PC-3 (cell line): ENCODE measurements around the gene PTPRH. TPM values are rescaled to one million over a fixed set of nuclear protein-coding genes. Genes with fewer than 3 reads are reported as not detected.
A peak's percentile ranks its signal among the peaks of the same experiment; 100 is the strongest.

Source experiments
- ATAC-seq: fragments of 200-7000 bp; cut with Tn5 transposase; 2 replicates; pipeline ENCODE4 v1.9.1; 2020; ENCODE audit warnings: mild to moderate bottlenecking, moderate library complexity
- BruUV-seq: library from RNA; stranded (reverse); fragments of 400-500 nt; replicated peaks from 2 replicates; lab custom pipeline; 2021; lab: Mats Ljungman, UMichigan
- CTCF ChIA-PET: fragments of 300-600 bp; sonication (Branson Sonifier 250); formaldehyde crosslinking; loops from one replicate; lab custom pipeline; 2022; ENCODE audit warnings: antibody characterized with exemption; lab: Charles Lee
- POLR2A ChIA-PET: fragments of 300-600 bp; sonication (Branson Sonifier 250); formaldehyde crosslinking; loops from one replicate; lab custom pipeline; 2022; ENCODE audit warnings: antibody characterized with exemption; ENCODE audit not compliant: unreplicated experiment; lab: Charles Lee
- DNase-seq: peaks from one replicate; pipeline ENCODE4 v3.0.0-alpha.2; 2015
- H2AFZ ChIP-seq: fragments of 300-600 bp; sonication (generic); 2 replicates; pipeline ENCODE4 v1.6.0; 2016; ENCODE audit warnings: antibody characterized with exemption, low read length
- H3F3A ChIP-seq: fragments of 300-600 bp; sonication (generic); one replicate; pipeline ENCODE4 v1.6.0; 2017; ENCODE audit warnings: antibody characterized with exemption, low read length, control low read depth, mild to moderate bottlenecking; ENCODE audit not compliant: unreplicated experiment
- H3K27ac ChIP-seq: fragments of 300-600 bp; sonication (generic); 2 replicates; pipeline ENCODE4 v1.5.1; 2016; ENCODE audit warnings: mild to moderate bottlenecking, low read length
- H3K27me3 ChIP-seq: fragments of 300-600 bp; sonication (generic); 2 replicates; pipeline ENCODE4 v1.6.1; 2016; ENCODE audit warnings: low read length, mixed read lengths
- H3K36me3 ChIP-seq: fragments of 300-600 bp; sonication (generic); 2 replicates; pipeline ENCODE4 v1.6.1; 2016; ENCODE audit warnings: low read depth, mixed run types, low read length, mixed read lengths
- H3K4me1 ChIP-seq: fragments of 300-600 bp; sonication (generic); 2 replicates; pipeline ENCODE4 v1.5.1; 2016; ENCODE audit warnings: low read length; ENCODE audit not compliant: insufficient read depth
- H3K4me2 ChIP-seq: fragments of 300-600 bp; sonication (generic); 2 replicates; pipeline ENCODE4 v1.6.0; 2016; ENCODE audit warnings: low read length
- H3K4me3 ChIP-seq: fragments of 300-600 bp; sonication (generic); 2 replicates; pipeline ENCODE4 v1.5.1; 2016; ENCODE audit warnings: mild to moderate bottlenecking, low read length, mixed read lengths
- H3K79me2 ChIP-seq: fragments of 300-600 bp; sonication (generic); 2 replicates; pipeline ENCODE4 v1.6.1; 2017; ENCODE audit warnings: low read length, mixed read lengths
- H3K9ac ChIP-seq: fragments of 300-600 bp; sonication (generic); 2 replicates; pipeline ENCODE4 v1.6.0; 2016; ENCODE audit warnings: mild to moderate bottlenecking, low read length
- H3K9me2 ChIP-seq: fragments of 300-600 bp; sonication (generic); replicated peaks from 2 replicates; pipeline ENCODE4 v1.6.1; 2016; ENCODE audit warnings: mixed run types, low read length, mixed read lengths
- H3K9me3 ChIP-seq: fragments of 300-600 bp; sonication (generic); 2 replicates; pipeline ENCODE4 v1.6.1; 2016; ENCODE audit warnings: low read length, mixed read lengths
- H4K20me1 ChIP-seq: fragments of 300-600 bp; sonication (generic); 2 replicates; pipeline ENCODE4 v1.6.1; 2016; ENCODE audit warnings: low read length, mixed read lengths
- EZH2 ChIP-seq: fragments of 300-600 bp; sonication (generic); IDR thresholded peaks from one replicate; pipeline ENCODE4 v1.6.1; 2017; ENCODE audit warnings: antibody characterized with exemption, mild to moderate bottlenecking, low read length; ENCODE audit not compliant: unreplicated experiment
- EZH2phosphoT487 ChIP-seq: fragments of 300-600 bp; sonication (generic); IDR thresholded peaks from 2 replicates; pipeline ENCODE4 v1.6.1; 2018; ENCODE audit warnings: mild to moderate bottlenecking, antibody characterized with exemption, low read length, borderline replicate concordance
- intact Hi-C: fragments of 100-400 bp; cut with micrococcal nuclease; formaldehyde crosslinking; loops from 2 replicates; pipeline ENCODE4 v1.9.0; 2023
- microRNA-seq: library from miRNA; unstranded; fragments of <30 nt; microRNA quantifications from one replicate; pipeline ENCODE4 v1.1.0, GENCODE V29; 2020; ENCODE audit not compliant: unreplicated experiment
- total RNA-seq: library from RNA; depleted of rRNA; stranded (reverse); fragments of >200 nt; gene quantifications from 2 replicates; pipeline ENCODE4 v1.2.3, GENCODE V29; 2014; rRNA removed
- TF ChIP-seq, protein P1 (sequence below): fragments of 300-600 bp; sonication (generic); conservative IDR thresholded peaks from 2 replicates; pipeline ENCODE4 v1.5.1; 2017; ENCODE audit warnings: antibody characterized with exemption, low read depth, mild to moderate bottlenecking, low read length

Gene PTPRH
- total RNA-seq, 1 experiment from 2014 or later, result 10.9 TPM

DNA sequence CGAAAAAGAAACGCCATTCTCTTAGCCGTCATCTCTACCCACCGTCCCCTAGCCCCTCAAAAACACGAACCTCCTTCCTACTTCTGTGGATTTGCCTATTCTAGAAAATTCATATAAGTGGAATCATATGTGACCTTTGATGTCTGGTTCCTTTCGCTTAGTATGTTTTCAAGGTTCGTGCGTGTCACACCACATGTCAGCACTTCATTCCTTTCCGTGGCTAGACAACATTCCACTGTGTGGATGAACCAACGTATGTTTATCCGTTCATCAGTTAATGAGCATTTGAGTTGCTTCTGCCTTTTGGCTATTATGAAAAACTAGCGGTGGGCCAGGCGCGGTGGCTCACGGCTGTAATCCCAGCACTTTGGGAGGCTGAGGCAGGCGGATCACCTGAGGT, 77.9 kb downstream of the PTPRH start:
- Histone ChIP-seq H3K9ac (no peak overlapping the region), H2AFZ (no peak overlapping the region), H3K4me3 (no peak overlapping the region), H3K36me3 (no peaks in the 10 kb centered on the region), H3K27ac (no peak overlapping the region), H3K4me1 (no peaks in the 10 kb centered on the region), H4K20me1 (no peaks in the 10 kb centered on the region), H3K79me2 (no peaks in the 10 kb centered on the region), H3K4me2 (no peak overlapping the region), H3F3A (no peaks in the 10 kb centered on the region), H3K27me3 (no peaks in the 10 kb centered on the region), H3K9me3 (no peaks in the 10 kb centered on the region), H3K9me2 (no peaks in the 10 kb centered on the region)
- BruUV-seq, result no TSS peak
- intact Hi-C loops, result no loop called here
- ATAC-seq (no peak), DNase-seq (no peak)
- ChIA-PET CTCF (interaction anchor here (0.6 kb wide), 1 partner anchor 10 kb away, joined by 7 read pairs; no protein-coding TSS in a partner anchor), POLR2A (no interaction called here)
- TF ChIP-seq EZH2phosphoT487, result no peak
- TF ChIP-seq EZH2, result no peak
- TF ChIP-seq, protein P1, sequence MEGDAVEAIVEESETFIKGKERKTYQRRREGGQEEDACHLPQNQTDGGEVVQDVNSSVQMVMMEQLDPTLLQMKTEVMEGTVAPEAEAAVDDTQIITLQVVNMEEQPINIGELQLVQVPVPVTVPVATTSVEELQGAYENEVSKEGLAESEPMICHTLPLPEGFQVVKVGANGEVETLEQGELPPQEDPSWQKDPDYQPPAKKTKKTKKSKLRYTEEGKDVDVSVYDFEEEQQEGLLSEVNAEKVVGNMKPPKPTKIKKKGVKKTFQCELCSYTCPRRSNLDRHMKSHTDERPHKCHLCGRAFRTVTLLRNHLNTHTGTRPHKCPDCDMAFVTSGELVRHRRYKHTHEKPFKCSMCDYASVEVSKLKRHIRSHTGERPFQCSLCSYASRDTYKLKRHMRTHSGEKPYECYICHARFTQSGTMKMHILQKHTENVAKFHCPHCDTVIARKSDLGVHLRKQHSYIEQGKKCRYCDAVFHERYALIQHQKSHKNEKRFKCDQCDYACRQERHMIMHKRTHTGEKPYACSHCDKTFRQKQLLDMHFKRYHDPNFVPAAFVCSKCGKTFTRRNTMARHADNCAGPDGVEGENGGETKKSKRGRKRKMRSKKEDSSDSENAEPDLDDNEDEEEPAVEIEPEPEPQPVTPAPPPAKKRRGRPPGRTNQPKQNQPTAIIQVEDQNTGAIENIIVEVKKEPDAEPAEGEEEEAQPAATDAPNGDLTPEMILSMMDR, result no peak

Small RNA genes lying within 50 kb of the gene (microRNA-seq; reads per million reads assigned to microRNA genes)
- gene MIR6802, result 3.8 reads per million, percentile 15 among the genes with 10 or more reads in this experiment
- 5.0 reads per million, percentile 22 among the genes with 10 or more reads in this experiment for gene MIR6803
- gene MIR6804, result 1.8 reads per million

Other genes with a start within 250 kb of the PTPRH start
- gene NLRP2, start 243.1 kb downstream of the PTPRH start, total RNA-seq, result not detected in 2 replicates
- 0.58 TPM in 1 of 2 replicates, not detected in the other for gene GP6, start 171.2 kb downstream of the PTPRH start, total RNA-seq
- 80.4 and 85.7 TPM in 2 replicates for gene RDH13, start 146.4 kb downstream of the PTPRH start, total RNA-seq
- 75.3 and 75.8 TPM in 2 replicates for gene EPS8L1, start 133.6 kb downstream of the PTPRH start, total RNA-seq
- gene PPP1R12C, start 91.9 kb downstream of the PTPRH start, total RNA-seq, result 136 and 180 TPM in 2 replicates
- gene TNNT1, start 60.3 kb downstream of the PTPRH start, total RNA-seq, result 266 and 317 TPM in 2 replicates
- gene TNNI3, start 51.8 kb downstream of the PTPRH start, total RNA-seq, result 32.4 and 40.1 TPM in 2 replicates
- gene DNAAF3, start 42.9 kb downstream of the PTPRH start, total RNA-seq, result 30.0 and 45.7 TPM in 2 replicates
- 0.40 and 2.5 TPM in 2 replicates for gene SYT5, start 29.2 kb downstream of the PTPRH start, total RNA-seq
- 11.1 and 11.8 TPM in 2 replicates for gene TMEM86B, start 19.3 kb upstream of the PTPRH start, total RNA-seq
- gene PPP6R1, start 49.5 kb upstream of the PTPRH start, total RNA-seq, result 159 and 221 TPM in 2 replicates
- 122 and 148 TPM in 2 replicates for gene HSPBP1, start 70.6 kb upstream of the PTPRH start, total RNA-seq
- gene BRSK1, start 74.5 kb upstream of the PTPRH start, total RNA-seq, result 5.1 and 8.7 TPM in 2 replicates
- gene TMEM150B, start 115.8 kb upstream of the PTPRH start, total RNA-seq, result not detected in 2 replicates
- 21.9 and 36.6 TPM in 2 replicates for gene KMT5C, start 130.4 kb upstream of the PTPRH start, total RNA-seq
- 0.80 and 2.4 TPM in 2 replicates for gene COX6B2, start 145.2 kb upstream of the PTPRH start, total RNA-seq
- not detected in 2 replicates for gene GARIN5B, start 153.8 kb upstream of the PTPRH start, total RNA-seq
- gene IL11, start 161.0 kb upstream of the PTPRH start, total RNA-seq, result 7.5 and 10.7 TPM in 2 replicates
- gene TMEM190, start 167.3 kb upstream of the PTPRH start, total RNA-seq, result not detected in 2 replicates
- gene TMEM238, start 174.8 kb upstream of the PTPRH start, total RNA-seq, result 22.1 and 22.8 TPM in 2 replicates
- 550 and 836 TPM in 2 replicates for gene RPL28, start 176.4 kb upstream of the PTPRH start, total RNA-seq
- 2,068 and 2,245 TPM in 2 replicates for gene UBE2S, start 198.3 kb upstream of the PTPRH start, total RNA-seq
- gene SHISA7, start 233.8 kb upstream of the PTPRH start, total RNA-seq, result not detected in 2 replicates